B cell (primary cell): ENCODE results near the gene AADACL3. TPM values are rescaled to one million over a fixed set of nuclear protein-coding genes. Genes with fewer than 3 reads are reported as not detected.

Experiments used
- ATAC-seq: fragments of 200-7000 bp; cut with Tn5 transposase; one replicate; pipeline ENCODE4 v1.10.0; 2021; ENCODE audit warnings: low read depth, mild to moderate bottlenecking, moderate number of reproducible peaks, moderate library complexity
- CTCF ChIA-PET: fragments of 350-600 bp; sonication (Branson Sonifier 250); formaldehyde crosslinking; loops from one replicate; lab custom pipeline; 2021; ENCODE audit warnings: antibody characterized with exemption, inconsistent platforms; lab: Charles Lee
- POLR2A ChIA-PET: fragments of 350-600 bp; sonication (Branson Sonifier 250); formaldehyde crosslinking; loops from one replicate; lab custom pipeline; 2021; ENCODE audit warnings: antibody characterized with exemption; lab: Charles Lee
- DNase-seq: peaks from one replicate; pipeline ENCODE4 v3.0.0; 2013
- H2AFZ ChIP-seq: 2 replicates; pipeline ENCODE4 v1.6.1; 2012; ENCODE audit warnings: mild to moderate bottlenecking, low read depth, low read length; ENCODE audit not compliant: insufficient read depth, poor library complexity, severe bottlenecking
- H3K27ac ChIP-seq, 2 donors: 1 replicate in 1 of 2; 2 replicates in 1 of 2; pipeline ENCODE4 v1.5.1; 2012 to 2013; ENCODE audit warnings: low read length in 2 of 2, mild to moderate bottlenecking in 2 of 2, moderate library complexity in 1 of 2
- H3K27me3 ChIP-seq, 4 experiments: fragments of 200-600 bp in 1 of 4; sonication (generic) in 1 of 4; replicated peaks in 1 of 4; 1 replicate in 2 of 4; 2 replicates in 2 of 4; pipeline versions ENCODE4 v1.6.1 to v1.7.0; 2013 to 2016; ENCODE audit warnings: low read length in 3 of 4, mild to moderate bottlenecking in 2 of 4, mixed read lengths in 1 of 4, moderate library complexity in 1 of 4; ENCODE audit not compliant: insufficient read depth in 4 of 4, control insufficient read depth in 3 of 4; ENCODE audit errors: control extremely low read depth in 1 of 4
- H3K36me3 ChIP-seq, 2 experiments: replicated peaks in 1 of 2; 1 replicate in 1 of 2; 2 replicates in 1 of 2; pipeline versions ENCODE4 v1.6.1 to v1.7.1; 2013; ENCODE audit warnings: low read length in 1 of 2; ENCODE audit not compliant: insufficient read depth in 2 of 2, control insufficient read depth in 1 of 2; ENCODE audit errors: control extremely low read depth in 1 of 2, extremely low read depth in 1 of 2
- H3K4me1 ChIP-seq, 2 donors: fragments of 200-600 bp in 1 of 2; sonication (generic) in 1 of 2; 1 replicate in 1 of 2; 2 replicates in 1 of 2; pipeline versions ENCODE4 v1.5.1 to v1.6.1; 2013 to 2017; ENCODE audit warnings: low read length in 2 of 2; ENCODE audit not compliant: control insufficient read depth in 2 of 2, insufficient read depth in 2 of 2
- H3K4me2 ChIP-seq: replicated peaks from 2 replicates; pipeline ENCODE3; 2012; ENCODE audit warnings: mild to moderate bottlenecking, low read depth, low read length; ENCODE audit not compliant: poor library complexity, severe bottlenecking
- H3K4me3 ChIP-seq, 5 experiments: fragments of 200-600 bp in 1 of 5; sonication (generic) in 1 of 5; 1 replicate in 3 of 5; 2 replicates in 2 of 5; pipeline versions ENCODE4 v1.5.1 to v1.7.0; 2011 to 2016; ENCODE audit warnings: low read length in 4 of 5, mild to moderate bottlenecking in 4 of 5, low read depth in 2 of 5, control low read depth in 1 of 5, moderate library complexity in 1 of 5; ENCODE audit not compliant: insufficient read depth in 1 of 5; ENCODE audit errors: control extremely low read depth in 1 of 5, extremely low read depth in 1 of 5
- H3K79me2 ChIP-seq: fragments of 200-600 bp; sonication (generic); one replicate; pipeline ENCODE4 v1.6.0; 2016; ENCODE audit warnings: low read length; ENCODE audit not compliant: control insufficient read depth, insufficient read depth
- H3K9ac ChIP-seq: fragments of 200-600 bp; sonication (generic); 2 replicates; pipeline ENCODE4 v1.6.1; 2017; ENCODE audit warnings: mild to moderate bottlenecking, low read length, moderate library complexity
- H3K9me3 ChIP-seq, 3 donors: one replicate each; pipeline versions ENCODE4 v1.6.1 to v1.7.1; 2013; ENCODE audit warnings: low read length in 2 of 3; ENCODE audit not compliant: control insufficient read depth in 2 of 3, insufficient read depth in 1 of 3; ENCODE audit errors: control extremely low read depth in 1 of 3
- H4K20me1 ChIP-seq: 2 replicates; pipeline ENCODE4 v1.6.0; 2012; ENCODE audit warnings: mild to moderate bottlenecking, low read length; ENCODE audit not compliant: insufficient read depth, control insufficient read depth, poor library complexity, severe bottlenecking
- H3K27ac Mint-ChIP-seq: one replicate; pipeline ENCODE4 v1.8.0; 2021; ENCODE audit warnings: mixed read lengths
- H3K27me3 Mint-ChIP-seq: one replicate; pipeline ENCODE4 v1.8.0; 2021; ENCODE audit warnings: mixed read lengths
- H3K4me1 Mint-ChIP-seq: one replicate; pipeline ENCODE4 v1.8.0; 2021; ENCODE audit warnings: mixed read lengths
- H3K4me3 Mint-ChIP-seq: one replicate; pipeline ENCODE4 v1.8.0; 2021; ENCODE audit warnings: mixed read lengths
- H3K9me3 Mint-ChIP-seq: one replicate; pipeline ENCODE4 v1.8.0; 2022; ENCODE audit warnings: mixed read lengths; ENCODE audit not compliant: insufficient read depth
- EZH2 ChIP-seq: IDR thresholded peaks from 2 replicates; pipeline ENCODE4 v1.6.1; 2012; ENCODE audit warnings: borderline replicate concordance, low read depth, mild to moderate bottlenecking, moderate library complexity, low read length; ENCODE audit not compliant: insufficient read depth, poor library complexity, severe bottlenecking
- WGBS: methylation state at CpG from one replicate; pipeline ENCODE4 v1.1.5; 2013; ENCODE audit warnings: missing lambda C conversion rate; ENCODE audit not compliant: insufficient coverage; 5-methylcytosine and 5-hydroxymethylcytosine counted together
- intact Hi-C: fragments of 100-400 bp; cut with micrococcal nuclease; formaldehyde crosslinking; loops from one replicate; pipeline ENCODE4 v1.10.0; 2022
- polyA plus RNA-seq: library from polyadenylated mRNA; depleted of rRNA; stranded (reverse); fragments of >200 nt; gene quantifications from 2 replicates; pipeline ENCODE4 v1.2.3, GENCODE V29; 2012
- total RNA-seq, 2 donors: library from RNA; stranded (reverse); fragments of 120-200 nt in 1 of 2; gene quantifications; 1 replicate in 1 of 2; 2 replicates in 1 of 2; pipeline versions ENCODE4 v1.2.3 to v1.2.4, GENCODE V29; 2013 to 2022
- TF ChIP-seq, protein P1 (sequence below): fragments of 200-600 bp; IDR thresholded peaks from one replicate; pipeline ENCODE4 v1.8.0; 2022; ENCODE audit warnings: antibody characterized with exemption, mild to moderate bottlenecking

The AADACL3 gene
- total and polyA plus RNA-seq, 2 donors (not counting 1 experiment from before 2014, with no cell fraction given): not detected

DNA sequence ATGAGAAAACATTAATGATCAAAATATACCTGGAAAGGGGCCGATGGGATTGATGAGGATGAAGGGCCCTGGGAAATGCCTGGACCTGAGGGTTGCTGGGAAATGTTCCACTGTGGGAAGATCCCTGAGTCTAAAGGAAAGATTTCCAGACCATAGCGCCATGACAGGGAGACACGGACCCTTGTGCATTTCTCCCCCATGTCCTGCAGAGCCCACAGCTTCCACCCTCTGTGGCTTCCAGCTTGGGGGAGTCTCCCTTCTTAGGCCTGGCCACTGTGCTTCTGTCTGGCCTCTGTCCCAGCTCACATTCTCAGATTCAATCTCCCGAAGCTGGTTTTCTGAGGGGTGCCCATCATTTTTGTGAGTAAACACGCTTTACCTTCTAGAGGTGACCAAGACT, 56.6 kb downstream of the AADACL3 start:
- Histone ChIP-seq H3K27ac (no peak overlapping the region), H3K4me1 (no peaks in the 10 kb centered on the region), H3K9me3 (no peaks in the 10 kb centered on the region), H3K4me3 (no peak overlapping the region), H3K36me3 (no peaks in the 10 kb centered on the region), H4K20me1 (no peaks in the 10 kb centered on the region), H2AFZ (no peak overlapping the region), H3K27me3 (peaks cover 0 to 11% (median 0%) of the 10 kb centered on the region in 4 experiments), H3K79me2 (no peaks in the 10 kb centered on the region), H3K9ac (no peak overlapping the region), H3K4me2 (no peak overlapping the region)
- ATAC-seq (no peak), DNase-seq (no peak)
- TF ChIP-seq, protein P1, sequence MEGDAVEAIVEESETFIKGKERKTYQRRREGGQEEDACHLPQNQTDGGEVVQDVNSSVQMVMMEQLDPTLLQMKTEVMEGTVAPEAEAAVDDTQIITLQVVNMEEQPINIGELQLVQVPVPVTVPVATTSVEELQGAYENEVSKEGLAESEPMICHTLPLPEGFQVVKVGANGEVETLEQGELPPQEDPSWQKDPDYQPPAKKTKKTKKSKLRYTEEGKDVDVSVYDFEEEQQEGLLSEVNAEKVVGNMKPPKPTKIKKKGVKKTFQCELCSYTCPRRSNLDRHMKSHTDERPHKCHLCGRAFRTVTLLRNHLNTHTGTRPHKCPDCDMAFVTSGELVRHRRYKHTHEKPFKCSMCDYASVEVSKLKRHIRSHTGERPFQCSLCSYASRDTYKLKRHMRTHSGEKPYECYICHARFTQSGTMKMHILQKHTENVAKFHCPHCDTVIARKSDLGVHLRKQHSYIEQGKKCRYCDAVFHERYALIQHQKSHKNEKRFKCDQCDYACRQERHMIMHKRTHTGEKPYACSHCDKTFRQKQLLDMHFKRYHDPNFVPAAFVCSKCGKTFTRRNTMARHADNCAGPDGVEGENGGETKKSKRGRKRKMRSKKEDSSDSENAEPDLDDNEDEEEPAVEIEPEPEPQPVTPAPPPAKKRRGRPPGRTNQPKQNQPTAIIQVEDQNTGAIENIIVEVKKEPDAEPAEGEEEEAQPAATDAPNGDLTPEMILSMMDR: no peak
- no peak for TF ChIP-seq EZH2
- CTCF ChIA-PET: no interaction called here
- intact Hi-C loops: no loop called here
- H3K4me3 Mint-ChIP-seq: no peak overlapping the region
- H3K9me3 Mint-ChIP-seq: no peaks in the 10 kb centered on the region
- no peak overlapping the region for H3K27ac Mint-ChIP-seq
- POLR2A ChIA-PET: no interaction called here
- no peaks in the 10 kb centered on the region for H3K4me1 Mint-ChIP-seq
- peaks cover 32% of the 10 kb centered on the region for H3K27me3 Mint-ChIP-seq
- WGBS: 100% methylated on average over 1 of the region's 5 CpGs

DNA sequence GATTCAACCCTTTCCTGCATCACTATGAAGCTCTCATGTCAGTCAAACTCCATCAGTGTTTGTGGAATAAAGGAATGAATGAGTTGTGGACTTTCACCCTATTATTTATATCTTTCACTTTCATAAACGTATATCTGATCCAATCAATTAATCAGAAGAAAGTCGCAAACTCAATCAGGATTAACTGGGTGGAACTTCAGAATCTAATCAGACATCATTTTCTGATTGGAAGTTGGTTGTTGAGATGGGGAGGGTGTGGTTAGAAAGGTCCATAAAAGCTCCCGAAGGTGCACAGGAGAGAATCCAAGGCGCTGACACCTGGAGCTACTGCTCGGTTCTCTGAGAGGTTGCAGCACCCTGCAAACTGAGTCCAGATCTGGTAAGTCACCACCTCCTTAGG, 57.5 kb downstream of the AADACL3 start, which contains the start of gene PRAMEF12:
Gene PRAMEF12, plus strand, starts transcription at position 301 of the 400 bp plus-strand sequence. CDS start 1,130 bp downstream, outside the sequence.
- no peak for TF ChIP-seq EZH2
- TF ChIP-seq, protein P1: no peak
- Histone ChIP-seq H3K27me3 (peaks cover 0 to 11% (median 0%) of the 10 kb centered on the region in 4 experiments), H3K36me3 (no peaks in the 10 kb centered on the region), H2AFZ (no peak within 1 kb of the TSS), H3K79me2 (no peaks in the 10 kb centered on the region), H3K27ac (no peak within 1 kb of the TSS), H3K9me3 (no peaks in the 10 kb centered on the region), H3K4me3 (no peak within 1 kb of the TSS), H3K4me1 (no peaks in the 10 kb centered on the region), H4K20me1 (no peaks in the 10 kb centered on the region), H3K4me2 (no peak within 1 kb of the TSS), H3K9ac (no peak within 1 kb of the TSS)
- ATAC-seq (no peak), DNase-seq (no peak)
- POLR2A ChIA-PET: no interaction called here
- CTCF ChIA-PET: no interaction called here
- no peak within 1 kb of the TSS for H3K4me3 Mint-ChIP-seq
- H3K27me3 Mint-ChIP-seq: peaks cover 25% of the 10 kb centered on the region
- no peak within 1 kb of the TSS for H3K27ac Mint-ChIP-seq
- no peaks in the 10 kb centered on the region for H3K9me3 Mint-ChIP-seq
- H3K4me1 Mint-ChIP-seq: no peaks in the 10 kb centered on the region
- WGBS: 95% methylated on average over 3 of the region's 5 CpGs
- intact Hi-C loops: no loop called here
